Activated naive CD8-positive, alpha-beta T cell treated with anti-CD3 and anti-CD28 coated beads, Interleukin-2, amount 10 ng/mL, durations not matched to agents 7 days and 5 days (primary cell): Measurements from ENCODE around the gene BCR. TPM values are rescaled to one million over a fixed set of nuclear protein-coding genes. Genes with fewer than 3 reads are reported as not detected.

Experiments used
- ATAC-seq: fragments of 150-1000 bp; cut with Tn5 transposase; one replicate; pipeline ENCODE4 v1.10.0; 2021; ENCODE audit warnings: low read depth, moderate library complexity
- POLR2A ChIA-PET: fragments of 350-600 bp; sonication (Branson Sonifier 250); formaldehyde crosslinking; loops from one replicate; lab custom pipeline; 2021; ENCODE audit warnings: antibody characterized with exemption; lab: Charles Lee
- DNase-seq: peaks from one replicate; pipeline ENCODE4 v3.0.0; 2021
- H3K27ac Mint-ChIP-seq: one replicate; pipeline ENCODE4 v1.8.0; 2022; ENCODE audit warnings: mild to moderate bottlenecking, mixed read lengths
- H3K27me3 Mint-ChIP-seq: one replicate; pipeline ENCODE4 v1.8.0; 2022; ENCODE audit warnings: mild to moderate bottlenecking, moderate library complexity, mixed read lengths
- H3K36me3 Mint-ChIP-seq: one replicate; pipeline ENCODE4 v1.8.0; 2021; ENCODE audit warnings: mild to moderate bottlenecking, mixed read lengths
- H3K4me1 Mint-ChIP-seq: one replicate; pipeline ENCODE4 v1.8.0; 2021; ENCODE audit warnings: mixed read lengths
- H3K4me3 Mint-ChIP-seq: one replicate; pipeline ENCODE4 v1.8.0; 2022; ENCODE audit warnings: mild to moderate bottlenecking, moderate library complexity, mixed read lengths
- H3K9me3 Mint-ChIP-seq: one replicate; pipeline ENCODE4 v1.8.0; 2021; ENCODE audit warnings: mixed read lengths
- total RNA-seq, 2 experiments: library from RNA; stranded (reverse); gene quantifications; one replicate each; pipeline ENCODE4 v1.2.3, GENCODE V29; 2021

The BCR gene
- total RNA-seq, 2 experiments from 2014 or later = 36.2 to 39.2 TPM

GRCh38 chr22:23155143-23155542 lies 25.2 kb upstream of the BCR start:
- no peaks in the 10 kb centered on the region for H3K9me3 Mint-ChIP-seq

DNA sequence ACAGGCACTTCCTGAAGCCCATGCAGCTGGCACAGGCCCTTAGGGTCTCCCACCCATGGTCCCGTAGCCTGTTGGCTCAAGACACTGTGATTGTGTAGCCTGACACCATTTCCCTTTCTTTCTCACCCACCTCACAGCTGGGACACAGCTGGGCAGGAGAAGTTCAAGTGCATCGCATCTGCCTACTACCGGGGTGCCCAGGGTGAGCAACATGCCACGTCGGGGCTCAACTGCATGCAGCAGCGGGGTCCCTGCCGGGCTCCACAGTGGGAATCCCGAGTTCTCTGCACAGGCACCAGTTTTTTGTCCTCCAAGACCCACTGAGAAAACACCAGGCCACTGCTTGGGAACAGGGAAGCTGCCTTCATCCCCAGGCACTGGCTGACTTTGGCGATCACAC lies 24.5 kb upstream of the BCR start:
- POLR2A ChIA-PET = no interaction called here
- no peak overlapping the region for H3K27ac Mint-ChIP-seq
- H3K27me3 Mint-ChIP-seq = no peaks in the 10 kb centered on the region
- no peaks in the 10 kb centered on the region for H3K9me3 Mint-ChIP-seq
- peaks cover 15% of the 10 kb centered on the region for H3K4me1 Mint-ChIP-seq
- no peak for ATAC-seq
- DNase-seq = no peak
- no peak overlapping the region for H3K4me3 Mint-ChIP-seq
- H3K36me3 Mint-ChIP-seq = no peaks in the 10 kb centered on the region

More at GRCh38 chr22:23155143-23155542, 25.2 kb upstream of the BCR start:
- no peaks in the 10 kb centered on the region for H3K27me3 Mint-ChIP-seq
- POLR2A ChIA-PET = no interaction called here
- H3K4me1 Mint-ChIP-seq = peaks cover 15% of the 10 kb centered on the region
- H3K36me3 Mint-ChIP-seq = no peaks in the 10 kb centered on the region
- DNase-seq (no peak), ATAC-seq (no peak)
- H3K4me3 Mint-ChIP-seq = no peak overlapping the region
- peak overlapping the region; percentile 61 for H3K27ac Mint-ChIP-seq

DNA sequence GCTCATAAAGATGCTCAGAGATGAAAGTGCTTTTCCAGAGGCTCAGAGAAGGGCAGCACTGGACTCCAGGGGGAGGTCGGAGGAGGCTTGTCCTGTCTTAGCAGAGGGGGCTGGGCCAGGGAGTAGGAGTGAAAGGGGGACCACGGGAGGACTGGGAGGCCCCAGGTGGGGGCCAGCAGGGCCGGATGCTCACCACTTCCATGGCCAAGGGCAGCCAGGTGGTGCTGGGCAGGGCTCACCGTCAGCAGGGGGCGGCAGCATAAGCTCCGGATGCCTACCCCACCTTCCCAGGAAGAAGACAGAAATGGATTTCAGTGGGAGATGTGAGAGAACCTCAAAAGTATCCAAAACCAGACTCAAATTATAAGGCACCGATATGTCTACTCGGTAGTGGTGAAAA lies 24.0 kb upstream of the BCR start:
- ATAC-seq (no peak), DNase-seq (no peak)
- no peak overlapping the region for H3K4me3 Mint-ChIP-seq
- no peaks in the 10 kb centered on the region for H3K27me3 Mint-ChIP-seq
- no peak overlapping the region for H3K27ac Mint-ChIP-seq
- no peaks in the 10 kb centered on the region for H3K9me3 Mint-ChIP-seq
- H3K36me3 Mint-ChIP-seq = no peaks in the 10 kb centered on the region
- POLR2A ChIA-PET = no interaction called here
- peaks cover 15% of the 10 kb centered on the region for H3K4me1 Mint-ChIP-seq

GRCh38 chr22:23157560-23158515 lies 22.5 kb upstream of the BCR start:
- Mint-ChIP-seq H3K36me3 (no peaks in the 10 kb centered on the region), H3K9me3 (no peaks in the 10 kb centered on the region), H3K27me3 (no peaks in the 10 kb centered on the region), H3K27ac (no peak overlapping the region), H3K4me3 (no peak overlapping the region), H3K4me1 (peaks cover 13% of the 10 kb centered on the region)
- no peak for ATAC-seq
- POLR2A ChIA-PET = interaction anchor here (1.6 kb wide), 1 partner anchor 16 kb away, joined by 5 read pairs; the partner anchor contains the start of gene RSPH14
- no peak for DNase-seq

DNA sequence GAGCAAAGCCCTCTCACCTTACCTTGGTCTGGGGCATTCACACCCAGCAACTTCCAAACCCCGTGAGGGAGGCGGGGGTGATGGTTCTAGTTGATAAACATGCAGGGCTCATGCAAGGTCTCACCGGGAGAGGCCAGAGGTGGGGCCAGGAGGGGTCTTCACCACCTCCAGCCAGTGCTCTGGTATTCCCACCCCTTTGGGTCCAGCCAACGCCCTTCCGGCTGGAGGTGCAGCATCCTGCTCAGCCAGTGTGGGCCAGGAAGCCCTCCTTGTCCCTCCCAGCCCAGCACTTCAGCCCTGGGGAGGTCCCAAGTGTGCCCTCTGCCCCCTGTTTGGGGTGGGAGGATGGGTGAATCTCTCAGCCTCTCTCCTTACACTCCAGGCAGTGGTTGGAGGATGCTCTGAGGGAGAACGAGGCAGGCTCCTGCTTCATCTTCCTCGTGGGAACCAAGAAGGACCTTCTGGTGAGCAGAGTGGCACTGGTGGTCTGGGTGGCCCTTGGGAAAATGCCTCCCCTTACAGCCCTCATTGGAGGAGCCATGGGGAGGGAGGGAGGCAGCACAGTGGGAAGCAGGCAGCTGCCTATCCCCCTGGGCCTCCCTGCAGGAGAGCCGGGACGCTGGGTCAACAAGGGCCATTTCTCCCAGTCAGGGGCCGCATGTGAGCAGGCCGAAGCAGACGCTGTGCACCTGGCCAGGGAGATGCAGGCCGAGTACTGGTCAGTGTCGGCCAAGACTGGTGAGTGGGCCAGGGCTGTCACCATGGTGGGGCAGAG lies 21.6 kb upstream of the BCR start:
- no peak overlapping the region for H3K27ac Mint-ChIP-seq
- DNase-seq = no peak
- H3K4me1 Mint-ChIP-seq = peaks cover 4% of the 10 kb centered on the region
- POLR2A ChIA-PET = no interaction called here
- no peak for ATAC-seq
- H3K27me3 Mint-ChIP-seq = no peaks in the 10 kb centered on the region
- no peaks in the 10 kb centered on the region for H3K9me3 Mint-ChIP-seq
- H3K36me3 Mint-ChIP-seq = no peaks in the 10 kb centered on the region
- no peak overlapping the region for H3K4me3 Mint-ChIP-seq

GRCh38 chr22:23159291-23159630 lies 21.0 kb upstream of the BCR start:
- peaks cover under 1% of the 10 kb centered on the region for H3K4me1 Mint-ChIP-seq
- H3K4me3 Mint-ChIP-seq = no peak overlapping the region
- POLR2A ChIA-PET = no interaction called here
- no peaks in the 10 kb centered on the region for H3K27me3 Mint-ChIP-seq
- H3K9me3 Mint-ChIP-seq = no peaks in the 10 kb centered on the region
- no peak for ATAC-seq
- no peaks in the 10 kb centered on the region for H3K36me3 Mint-ChIP-seq
- H3K27ac Mint-ChIP-seq = no peak overlapping the region
- no peak for DNase-seq

GRCh38 chr22:23161029-23161428 lies 19.3 kb upstream of the BCR start:
- Mint-ChIP-seq H3K4me1 (no peaks in the 10 kb centered on the region), H3K4me3 (no peak overlapping the region), H3K36me3 (no peaks in the 10 kb centered on the region), H3K27me3 (no peaks in the 10 kb centered on the region), H3K9me3 (no peaks in the 10 kb centered on the region), H3K27ac (no peak overlapping the region)
- POLR2A ChIA-PET = no interaction called here
- DNase-seq (no peak), ATAC-seq (no peak)

- H3K27ac Mint-ChIP-seq = no peak overlapping the region
- no peak for ATAC-seq
These were observed 18.7 kb upstream of the BCR start for GRCh38 chr22:23161574-23161973.

GRCh38 chr22:23163665-23164064 lies 16.6 kb upstream of the BCR start:
- H3K36me3 Mint-ChIP-seq = no peaks in the 10 kb centered on the region
- DNase-seq (no peak), ATAC-seq (no peak)
- H3K4me3 Mint-ChIP-seq = no peak overlapping the region
- POLR2A ChIA-PET = interaction anchor here (1.2 to 1.4 kb wide), 2 partner anchors 10 to 22 kb away, joined by 3 to 4 read pairs; partner anchors contain the start of gene RSPH14
- H3K4me1 Mint-ChIP-seq = no peaks in the 10 kb centered on the region
- no peaks in the 10 kb centered on the region for H3K9me3 Mint-ChIP-seq
- no peak overlapping the region for H3K27ac Mint-ChIP-seq
- H3K27me3 Mint-ChIP-seq = peaks cover 2% of the 10 kb centered on the region

More at GRCh38 chr22:23161574-23161973, 18.7 kb upstream of the BCR start:
- POLR2A ChIA-PET = no interaction called here
- no peak for DNase-seq
- Mint-ChIP-seq H3K4me3 (no peak overlapping the region), H3K9me3 (no peaks in the 10 kb centered on the region), H3K27me3 (peaks cover 2% of the 10 kb centered on the region), H3K36me3 (no peaks in the 10 kb centered on the region), H3K4me1 (no peaks in the 10 kb centered on the region)

GRCh38 chr22:23164091-23164490 lies 16.2 kb upstream of the BCR start:
- Mint-ChIP-seq H3K4me3 (no peak overlapping the region), H3K27ac (no peak overlapping the region), H3K4me1 (no peaks in the 10 kb centered on the region), H3K36me3 (no peaks in the 10 kb centered on the region), H3K27me3 (peaks cover 2% of the 10 kb centered on the region), H3K9me3 (no peaks in the 10 kb centered on the region)
- DNase-seq (no peak), ATAC-seq (no peak)
- POLR2A ChIA-PET = interaction anchor here (1.2 to 1.4 kb wide), 2 partner anchors 11 to 22 kb away, joined by 3 to 4 read pairs; partner anchors contain the start of gene RSPH14

DNA sequence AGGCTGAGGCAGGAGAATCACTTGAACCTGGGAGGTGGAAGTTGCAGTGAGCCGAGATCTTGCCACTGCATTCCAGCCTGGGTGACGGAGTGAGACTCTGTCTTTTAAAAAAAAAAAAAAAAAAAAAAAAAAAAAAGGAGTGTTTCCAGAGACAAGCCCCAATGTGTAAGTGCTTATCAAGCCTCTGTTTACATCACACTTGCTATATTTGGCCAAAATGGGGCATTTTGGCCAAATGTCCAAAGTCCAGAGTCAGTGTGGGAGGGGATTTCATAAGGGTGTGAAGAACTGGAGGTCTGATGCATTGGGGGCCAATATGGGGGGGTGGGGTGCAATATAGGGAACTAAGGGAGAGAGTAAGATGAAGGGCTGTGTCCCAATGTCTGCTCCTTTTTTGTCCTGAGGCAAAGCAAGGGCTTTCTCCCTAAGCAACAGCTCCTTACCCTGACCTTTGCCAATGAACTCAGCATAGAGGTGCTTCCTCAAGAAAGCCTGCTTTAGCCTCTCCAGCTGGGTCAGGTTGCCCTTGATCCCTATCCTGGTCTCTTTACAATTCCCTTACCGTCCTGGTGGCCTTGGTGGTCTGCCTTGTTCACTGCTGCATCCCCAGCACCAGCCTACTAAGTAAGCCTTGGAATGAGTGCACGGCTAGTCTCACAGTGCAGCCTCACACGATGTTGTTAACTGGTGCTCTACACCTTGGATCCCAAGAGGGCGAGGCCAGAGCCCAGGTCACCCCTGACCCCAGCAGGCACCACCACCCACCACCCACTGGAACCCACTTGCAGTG lies 14.1 kb upstream of the BCR start:
- POLR2A ChIA-PET = interaction anchor here (0.6 kb wide), 1 partner anchor 77 kb away, joined by 3 read pairs; no protein-coding TSS in a partner anchor
- Mint-ChIP-seq H3K4me3 (no peak overlapping the region), H3K27ac (no peak overlapping the region), H3K36me3 (no peaks in the 10 kb centered on the region), H3K4me1 (no peaks in the 10 kb centered on the region), H3K9me3 (no peaks in the 10 kb centered on the region), H3K27me3 (peaks cover 2% of the 10 kb centered on the region)
- DNase-seq (no peak), ATAC-seq (no peak)

GRCh38 chr22:23166841-23167616 lies 13.3 kb upstream of the BCR start:
- H3K36me3 Mint-ChIP-seq = no peaks in the 10 kb centered on the region
- ATAC-seq = no peak
- no peaks in the 10 kb centered on the region for H3K4me1 Mint-ChIP-seq
- H3K27me3 Mint-ChIP-seq = peaks cover 2% of the 10 kb centered on the region
- no peak overlapping the region for H3K4me3 Mint-ChIP-seq
- H3K9me3 Mint-ChIP-seq = no peaks in the 10 kb centered on the region
- DNase-seq = no peak
- no peak overlapping the region for H3K27ac Mint-ChIP-seq
- POLR2A ChIA-PET = interaction anchor here (0.6 kb wide), 1 partner anchor 77 kb away, joined by 4 read pairs; no protein-coding TSS in a partner anchor
